Coronary artery (tissue), 2 donors: ENCODE results near the gene HMSD.
"Not testable (repeated sequence)": the region's sequence is repeated elsewhere in the genome, so short reads cannot be mapped to it uniquely, and the experiment has no call there.

Experiments used
- DNase-seq: peaks from one replicate; pipeline ENCODE4 v3.0.0-alpha.2; 2017; ENCODE audit warnings: low spot score
- H3K27ac ChIP-seq, 2 donors: fragments of 200-600 bp; sonication (generic); one replicate each; pipeline ENCODE4 v1.5.1; 2016 to 2019
- H3K4me3 ChIP-seq: fragments of 200-600 bp; sonication (generic); 2 replicates; pipeline ENCODE4 v1.5.1; 2016; ENCODE audit warnings: mild to moderate bottlenecking, moderate library complexity
- CTCF ChIP-seq: fragments of 200-600 bp; sonication (generic); IDR thresholded peaks from one replicate; pipeline ENCODE4 v1.5.1; 2019; ENCODE audit warnings: antibody characterized with exemption

The HMSD gene

GRCh38 chr18:63909870-63910269 lies 39.2 kb upstream of the HMSD start:
- Histone ChIP-seq H3K4me3 (no peak overlapping the region), H3K27ac (no peak overlapping the region)
- TF ChIP-seq CTCF = no peak
- no peak for DNase-seq

- no peak for TF ChIP-seq CTCF
- H3K4me3 ChIP-seq = no peak overlapping the region
- DNase-seq = no peak
- no peak overlapping the region for H3K27ac ChIP-seq
Observed at GRCh38 chr18:63917817-63918216, 31.3 kb upstream of the HMSD start.

- no peak for DNase-seq
- no peak for TF ChIP-seq CTCF
- no peak overlapping the region for H3K27ac ChIP-seq
- H3K4me3 ChIP-seq = no peak overlapping the region
Observed at GRCh38 chr18:63922049-63922448, 27.1 kb upstream of the HMSD start.

GRCh38 chr18:63924551-63924950 lies 24.6 kb upstream of the HMSD start:
- H3K4me3 ChIP-seq = no peak overlapping the region
- no peak for TF ChIP-seq CTCF

GRCh38 chr18:63928331-63928730 lies 20.8 kb upstream of the HMSD start:
- Histone ChIP-seq H3K27ac (no peak overlapping the region), H3K4me3 (no peak overlapping the region)
- no peak for DNase-seq
- TF ChIP-seq CTCF = no peak

More at GRCh38 chr18:63924551-63924950, 24.6 kb upstream of the HMSD start:
- no peak overlapping the region for H3K27ac ChIP-seq
- no peak for DNase-seq

- DNase-seq, H3K27ac ChIP-seq, H3K4me3 ChIP-seq: not testable (repeated sequence)
Observed at GRCh38 chr18:63929369-63929768, 19.7 kb upstream of the HMSD start.

- no peak overlapping the region for H3K27ac ChIP-seq
- H3K4me3 ChIP-seq = no peak overlapping the region
- DNase-seq = no peak
- no peak for TF ChIP-seq CTCF
Observed at GRCh38 chr18:63930773-63931354, 18.2 kb upstream of the HMSD start.
